Nephron progenitor cell (in vitro differentiated cells): ENCODE measurements around the gene PPP3R2.
A peak's percentile ranks its signal among the peaks of the same experiment; 100 is the strongest.

ENCODE experiments used
- DNase-seq: peaks from one replicate; pipeline ENCODE4 v3.0.0; 2021
- H3K27ac Mint-ChIP-seq: 2 replicates; pipeline ENCODE4 v1.8.0; 2021; ENCODE audit warnings: mild to moderate bottlenecking, moderate library complexity, mixed read lengths
- H3K27me3 Mint-ChIP-seq: 2 replicates; pipeline ENCODE4 v1.8.0; 2021; ENCODE audit warnings: mild to moderate bottlenecking, low read depth, mixed read lengths; ENCODE audit not compliant: poor library complexity
- H3K36me3 Mint-ChIP-seq: 2 replicates; pipeline ENCODE4 v1.8.0; 2021; ENCODE audit warnings: low read depth, mixed read lengths
- H3K4me1 Mint-ChIP-seq: 2 replicates; pipeline ENCODE4 v1.8.0; 2021; ENCODE audit warnings: mixed read lengths
- H3K4me3 Mint-ChIP-seq: 2 replicates; pipeline ENCODE4 v1.8.0; 2021; ENCODE audit warnings: mild to moderate bottlenecking, moderate library complexity, mixed read lengths
- H3K9me3 Mint-ChIP-seq: 2 replicates; pipeline ENCODE4 v1.8.0; 2021; ENCODE audit warnings: mild to moderate bottlenecking, moderate library complexity, mixed read lengths
- CTCF ChIP-seq: fragments of 200-600 bp; sonication (generic); IDR thresholded peaks from 2 replicates; pipeline ENCODE4 v1.5.0; 2021; ENCODE audit warnings: antibody characterized with exemption

Gene PPP3R2

GRCh38 chr9:101578378-101578777, 16.4 kb downstream of the PPP3R2 start:
- peaks cover 4% of the 10 kb centered on the region for H3K27me3 Mint-ChIP-seq
- no peaks in the 10 kb centered on the region for H3K36me3 Mint-ChIP-seq
- H3K9me3 Mint-ChIP-seq = no peaks in the 10 kb centered on the region
- TF ChIP-seq CTCF = no peak
- H3K4me1 Mint-ChIP-seq = no peaks in the 10 kb centered on the region
- H3K4me3 Mint-ChIP-seq = no peak overlapping the region
- no peak for DNase-seq
- H3K27ac Mint-ChIP-seq = no peak overlapping the region

- Mint-ChIP-seq H3K27ac (no peak overlapping the region), H3K4me3 (no peak overlapping the region), H3K4me1 (peaks cover 9% of the 10 kb centered on the region), H3K9me3 (no peaks in the 10 kb centered on the region), H3K27me3 (peaks cover 2% of the 10 kb centered on the region), H3K36me3 (no peaks in the 10 kb centered on the region)
- no peak for TF ChIP-seq CTCF
- DNase-seq = no peak
Measured at GRCh38 chr9:101574731-101575333, 19.9 kb downstream of the PPP3R2 start.

- H3K27me3 Mint-ChIP-seq = peaks cover 2% of the 10 kb centered on the region
- H3K36me3 Mint-ChIP-seq = peaks cover 8% of the 10 kb centered on the region
- no peaks in the 10 kb centered on the region for H3K9me3 Mint-ChIP-seq
- no peak overlapping the region for H3K27ac Mint-ChIP-seq
- peaks cover 9% of the 10 kb centered on the region for H3K4me1 Mint-ChIP-seq
- H3K4me3 Mint-ChIP-seq = no peak overlapping the region
- TF ChIP-seq CTCF = no peak
- no peak for DNase-seq
Measured at GRCh38 chr9:101572316-101572715, 22.5 kb downstream of the PPP3R2 start.

- H3K4me3 Mint-ChIP-seq = no peak overlapping the region
- H3K9me3 Mint-ChIP-seq = no peaks in the 10 kb centered on the region
- peak overlapping the region; percentile 17 for H3K27ac Mint-ChIP-seq
- no peak for TF ChIP-seq CTCF
- DNase-seq = no peak
- H3K4me1 Mint-ChIP-seq = peaks cover 9% of the 10 kb centered on the region
- peaks cover 2% of the 10 kb centered on the region for H3K27me3 Mint-ChIP-seq
- H3K36me3 Mint-ChIP-seq = peaks cover 14% of the 10 kb centered on the region
Measured at GRCh38 chr9:101571114-101571513, 23.7 kb downstream of the PPP3R2 start.

- H3K36me3 Mint-ChIP-seq = peaks cover 23% of the 10 kb centered on the region
- no peaks in the 10 kb centered on the region for H3K9me3 Mint-ChIP-seq
- no peak overlapping the region for H3K27ac Mint-ChIP-seq
- peaks cover 9% of the 10 kb centered on the region for H3K4me1 Mint-ChIP-seq
- H3K4me3 Mint-ChIP-seq = no peak overlapping the region
- TF ChIP-seq CTCF = no peak
- no peak for DNase-seq
- H3K27me3 Mint-ChIP-seq = peaks cover 2% of the 10 kb centered on the region
Measured at GRCh38 chr9:101569741-101570501, 24.8 kb downstream of the PPP3R2 start.
